NCI-H345 (cell line): ENCODE measurements around the gene GTSE1.

ENCODE experiments used
- DNase-seq: peaks from one replicate; lab custom pipeline; 2025; lab: John Stamatoyannopoulos, UW

Gene GTSE1

DNA sequence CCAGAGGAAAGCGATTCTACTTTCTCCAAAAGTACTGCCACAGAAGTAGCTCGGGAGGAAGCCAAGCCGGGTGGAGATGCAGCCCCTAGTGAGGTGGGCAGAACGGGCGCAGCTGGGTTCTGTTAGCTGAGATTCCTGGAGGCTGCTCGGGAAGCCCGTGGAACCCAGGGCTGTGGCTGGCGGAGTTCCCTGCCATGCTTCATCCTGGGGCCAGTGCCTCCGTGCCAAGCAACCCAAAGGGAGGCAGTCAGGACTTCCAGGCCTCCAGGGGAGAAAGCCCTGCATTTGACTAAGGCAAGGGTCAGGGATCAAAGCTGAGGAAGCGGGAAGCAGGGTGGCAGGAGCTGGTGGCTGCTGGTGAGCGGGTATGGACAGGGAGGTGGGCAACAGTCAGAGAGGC lies 32.1 kb downstream of the GTSE1 start:
- no peak for DNase-seq

DNA sequence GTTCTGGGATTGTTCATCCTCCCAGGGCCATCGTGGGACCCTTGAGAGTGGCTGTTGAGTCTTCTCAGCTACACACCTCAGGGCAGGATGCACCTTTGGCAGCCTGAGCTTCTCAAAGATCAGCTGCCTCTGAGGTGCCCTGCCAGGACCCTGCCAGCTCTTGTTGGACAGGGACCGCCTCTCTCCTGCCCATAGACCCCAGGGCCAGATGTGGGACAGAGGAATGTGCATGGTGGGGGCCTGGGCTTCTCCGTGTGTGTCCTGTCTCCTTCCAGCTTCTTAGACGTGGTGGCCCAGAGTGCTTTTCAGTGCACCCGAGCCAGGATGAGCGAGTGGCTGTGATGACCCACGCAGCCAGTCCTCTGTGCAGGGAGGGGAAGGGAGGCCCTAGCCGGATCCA lies 32.9 kb downstream of the GTSE1 start:
- DNase-seq, result no peak

DNA sequence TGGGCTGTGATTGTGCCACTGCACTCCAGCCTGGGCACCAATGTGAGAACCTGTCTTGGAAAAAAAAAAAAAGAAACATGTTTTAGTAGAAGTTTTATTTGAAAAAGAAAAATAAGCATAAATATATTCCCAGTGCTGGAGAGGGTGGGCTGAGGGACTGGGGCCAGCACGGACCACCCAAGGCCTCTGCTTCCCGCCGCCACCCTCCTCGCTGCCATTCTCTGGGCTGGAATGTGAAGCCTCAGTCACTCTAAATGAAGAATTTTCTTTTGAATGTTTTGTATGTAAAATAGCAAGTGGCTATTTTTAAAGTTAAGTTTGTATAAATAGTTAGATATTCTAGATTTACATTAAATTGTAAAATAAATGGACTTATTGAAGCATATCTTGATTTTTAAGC lies 33.8 kb downstream of the GTSE1 start:
- DNase-seq, result no peak

DNA sequence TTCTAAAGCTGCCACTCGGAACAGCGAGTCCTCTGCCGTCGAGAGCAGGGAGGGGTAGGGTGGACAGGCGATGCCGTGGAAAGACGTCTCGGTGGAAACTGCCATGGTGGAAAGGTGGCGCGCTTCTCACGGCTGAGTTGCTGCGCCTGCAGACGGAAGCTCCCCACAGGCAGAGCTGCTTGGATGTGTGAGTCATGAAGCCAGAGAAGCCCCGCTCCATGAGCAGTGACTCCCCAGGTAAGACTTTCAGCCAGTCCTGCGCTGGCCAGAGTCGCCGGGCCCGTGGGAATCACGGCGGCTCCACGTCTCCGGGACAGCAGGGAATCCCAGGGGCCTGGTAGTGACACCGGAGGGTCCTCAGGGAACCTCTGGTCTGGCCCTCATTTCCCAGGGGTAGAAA lies 34.8 kb downstream of the GTSE1 start:
- DNase-seq, result no peak

DNA sequence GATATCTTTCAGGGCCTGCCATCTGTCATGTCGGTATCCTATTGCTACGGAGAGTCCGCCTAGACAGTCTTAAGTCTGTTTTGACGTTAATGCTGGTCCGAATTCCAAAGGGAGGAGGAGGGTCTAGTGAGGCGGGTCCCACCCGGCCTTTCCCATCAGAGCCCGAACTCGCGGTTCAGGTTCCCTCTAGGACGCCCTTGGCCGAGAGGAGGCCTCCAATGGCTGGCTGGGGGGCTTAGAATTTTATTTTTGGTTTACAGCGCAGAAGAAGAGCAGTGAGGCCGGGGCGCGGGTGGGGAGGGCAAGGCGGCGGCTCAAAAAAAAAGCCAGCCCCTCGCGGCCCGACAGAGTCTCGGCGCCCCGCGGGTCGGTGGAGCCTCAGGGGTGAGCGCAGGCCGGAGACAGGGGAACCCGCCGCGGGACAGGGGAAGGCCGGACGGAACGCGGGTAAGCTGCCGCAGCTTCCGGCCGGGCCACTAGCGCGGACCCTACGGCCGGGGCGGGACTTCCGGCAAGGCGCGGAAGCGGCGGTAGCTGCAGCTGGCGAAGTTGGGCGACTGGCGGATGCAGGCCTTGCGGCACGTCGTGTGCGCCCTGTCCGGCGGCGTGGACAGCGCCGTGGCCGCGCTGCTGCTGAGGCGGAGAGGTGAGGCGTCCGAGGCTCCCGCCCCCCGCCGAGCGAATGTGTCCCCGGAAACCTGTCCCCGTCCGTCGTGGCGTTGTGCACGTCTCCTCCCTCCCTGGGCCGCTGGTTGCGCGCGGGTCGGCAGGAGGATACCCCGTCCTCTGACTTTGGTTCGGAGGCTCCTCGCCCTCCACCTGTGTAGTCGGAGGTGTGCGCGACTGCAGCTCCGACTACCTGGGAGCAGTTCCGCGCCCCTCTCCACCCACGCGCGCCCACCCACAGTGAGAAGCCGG lies 38.8 kb downstream of the GTSE1 start, which contains the start of gene TRMU:
Gene TRMU (plus strand): TSS at position 514 of the 918 bp plus-strand sequence. CDS start 51 bp downstream, at position 565.
- DNase-seq, result peak; percentile 69

DNA sequence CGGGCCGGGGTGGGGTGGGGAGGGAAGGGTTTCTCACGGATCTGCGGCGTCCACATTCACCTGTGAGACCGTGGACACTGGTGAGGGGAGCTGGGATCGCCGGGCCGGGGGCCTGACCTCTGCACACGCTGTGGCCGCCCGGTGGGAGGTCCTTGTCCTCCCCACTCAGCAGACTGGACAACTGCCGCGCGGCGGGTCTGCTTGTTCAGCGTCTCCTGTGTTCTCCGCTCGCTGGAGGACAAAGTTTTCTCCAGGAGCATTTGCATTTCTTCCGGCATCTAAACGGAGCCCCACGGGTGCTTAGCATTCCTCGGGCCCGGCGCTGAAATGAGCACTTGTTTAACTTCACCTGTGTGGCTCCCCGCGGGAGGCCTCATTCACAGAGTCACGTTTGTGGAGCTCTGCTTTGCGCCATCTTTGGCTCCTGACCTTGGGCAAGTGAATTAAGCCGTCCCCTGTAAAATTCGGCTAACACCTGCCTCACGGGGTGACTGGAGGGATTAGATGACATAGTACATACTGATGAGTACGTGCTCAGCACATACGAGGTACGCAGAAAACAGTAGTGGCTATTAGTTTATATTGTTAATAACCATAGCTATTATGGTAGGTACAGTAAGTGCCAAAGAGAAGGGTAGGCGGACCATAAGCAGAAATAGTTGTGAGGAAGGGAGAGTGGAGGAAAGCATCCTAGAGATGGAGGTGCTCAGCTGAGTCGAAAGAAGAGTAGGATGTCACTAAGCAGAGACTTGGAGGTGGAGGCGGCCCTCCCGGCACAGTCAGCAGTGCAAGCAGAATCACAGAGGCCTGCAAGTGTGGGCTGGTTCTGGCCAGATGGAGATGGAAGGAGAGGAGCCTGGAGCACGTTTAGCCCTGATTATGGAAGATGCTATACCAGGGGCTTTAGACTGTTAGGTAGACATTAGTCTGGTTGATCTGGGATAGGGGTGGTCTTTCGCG lies 39.7 kb downstream of the GTSE1 start:
- no peak for DNase-seq

DNA sequence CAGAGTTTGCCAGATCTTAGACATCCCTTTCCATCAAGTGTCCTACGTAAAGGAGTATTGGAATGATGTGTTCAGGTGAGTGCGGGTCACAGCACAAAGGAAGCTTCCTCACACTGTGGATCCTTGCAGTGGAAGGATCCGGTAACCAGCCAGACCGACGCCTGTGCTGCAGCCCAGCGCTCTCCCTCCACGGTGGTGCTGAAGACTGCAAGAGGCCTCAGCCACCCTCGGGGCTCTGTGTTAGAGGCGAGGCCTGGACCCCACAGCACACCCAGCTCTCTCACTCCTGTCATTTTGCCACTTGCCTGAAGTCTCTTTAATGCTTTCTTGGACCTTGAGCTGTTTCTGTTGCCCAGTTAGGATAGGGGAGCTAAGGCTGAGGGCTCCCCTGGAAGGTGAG lies 41.2 kb downstream of the GTSE1 start:
- DNase-seq, result no peak

DNA sequence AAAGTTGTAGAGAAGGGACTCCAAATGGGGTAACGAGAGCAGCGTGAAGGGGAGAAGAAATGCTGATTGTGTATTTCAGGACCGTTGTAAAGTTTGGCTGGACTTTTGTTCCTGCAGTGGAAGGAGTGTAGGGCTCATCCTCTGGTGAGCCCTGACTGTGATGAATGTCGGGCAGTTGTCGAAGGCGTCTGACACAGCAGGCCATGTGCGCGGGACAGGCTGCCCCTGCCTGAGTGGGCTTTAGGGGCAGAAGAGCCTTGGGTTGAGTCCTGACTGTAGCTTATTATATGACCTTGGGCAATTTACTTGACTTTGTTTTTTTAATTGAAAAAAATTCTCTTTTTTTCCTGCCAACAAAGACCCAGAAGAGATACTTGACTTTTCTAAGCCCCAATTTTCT lies 42.0 kb downstream of the GTSE1 start:
- no peak for DNase-seq

DNA sequence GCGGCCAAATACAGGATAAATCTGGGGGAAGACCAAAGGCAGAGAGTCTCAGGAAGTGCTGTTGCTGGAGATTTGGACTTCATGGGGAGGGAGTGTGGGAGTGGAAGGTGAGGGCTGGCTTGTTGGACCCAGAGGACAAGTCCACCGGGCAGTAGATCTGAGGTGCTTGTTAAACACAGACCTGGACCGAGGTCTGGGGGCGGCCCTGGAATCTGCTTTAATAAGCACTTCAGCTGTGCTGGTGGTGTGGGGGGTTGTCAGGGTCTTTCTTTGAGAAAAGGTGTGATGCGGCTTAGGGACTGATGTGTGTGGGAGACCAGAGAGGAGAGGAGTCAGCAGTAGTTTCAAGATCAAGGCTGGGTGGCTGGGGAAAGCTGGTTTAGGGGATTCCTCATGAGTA lies 43.3 kb downstream of the GTSE1 start:
- no peak for DNase-seq

DNA sequence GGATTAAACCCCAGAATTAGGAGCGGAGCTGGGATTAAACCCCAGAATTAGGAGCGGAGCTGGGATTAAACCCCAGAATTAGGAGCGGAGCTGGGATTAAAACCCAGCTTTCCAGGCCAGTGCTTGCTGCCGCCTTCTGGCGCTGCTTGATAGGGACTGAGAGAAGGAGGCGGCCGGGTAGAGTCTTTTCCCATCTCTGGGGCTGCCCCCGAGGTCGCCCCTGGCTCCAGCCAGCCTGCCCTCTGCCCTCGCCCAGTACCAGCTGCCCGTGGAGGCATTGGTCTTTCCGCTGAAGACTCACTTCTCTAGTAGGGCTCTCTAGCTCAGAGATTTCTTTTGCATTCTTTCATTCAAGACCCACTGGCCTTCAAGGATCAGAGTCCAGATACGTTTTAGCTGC lies 44.0 kb downstream of the GTSE1 start:
- no peak for DNase-seq

DNA sequence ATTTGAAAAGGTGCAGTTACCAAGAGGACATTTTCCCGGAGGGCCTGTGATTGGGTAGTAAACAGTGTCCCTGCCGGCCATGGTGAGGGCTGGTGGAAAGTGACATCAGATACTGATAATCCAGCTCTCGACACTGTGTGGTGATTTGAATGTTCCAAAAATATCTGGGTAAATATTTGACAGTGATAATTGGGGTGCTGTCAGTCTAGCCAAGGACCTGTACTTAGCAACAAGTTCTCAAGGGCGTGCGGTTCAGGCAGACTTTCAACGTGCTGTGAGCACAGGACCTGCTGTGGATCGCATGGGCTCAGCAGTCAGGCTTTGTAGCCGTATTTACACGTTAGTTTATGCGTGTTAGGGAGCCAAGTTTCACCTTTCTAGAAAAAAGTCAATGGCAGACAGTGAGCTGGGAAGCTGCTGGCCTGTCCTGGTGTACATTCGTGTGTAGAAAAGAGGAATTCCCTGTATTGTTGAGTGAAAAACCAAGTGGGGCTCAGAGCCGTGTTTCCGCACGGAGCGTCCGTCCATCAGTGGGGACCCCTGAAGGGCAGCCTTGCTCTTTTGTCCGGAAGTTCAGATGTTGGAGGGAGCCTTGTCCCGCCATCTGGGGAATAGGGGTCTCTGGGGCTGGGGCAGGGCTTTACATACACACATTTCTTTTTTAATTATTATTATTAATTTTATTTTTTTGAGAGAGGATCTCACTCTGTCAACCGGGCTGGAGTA lies 50.2 kb downstream of the GTSE1 start:
- DNase-seq, result no peak

DNA sequence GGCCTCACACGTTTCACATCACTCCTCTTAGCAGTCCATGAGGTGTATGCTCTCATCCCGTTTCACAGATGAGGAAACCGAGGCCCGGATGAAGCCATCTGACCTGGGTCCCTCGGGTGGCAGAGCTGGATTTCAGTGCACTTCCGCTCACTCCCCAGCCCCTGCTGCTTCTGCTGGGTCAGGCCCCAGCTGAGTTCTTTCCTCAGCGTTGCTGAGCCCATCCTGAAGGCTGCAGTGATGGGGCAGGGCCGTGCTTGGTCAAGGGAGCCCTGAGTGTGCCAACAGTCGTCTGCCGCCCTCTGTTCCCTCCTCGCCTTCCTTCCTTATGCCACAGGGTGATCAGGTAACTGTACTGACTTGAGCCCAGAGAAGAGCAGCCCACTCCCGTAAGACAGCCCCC lies 51.0 kb downstream of the GTSE1 start:
- DNase-seq, result no peak

DNA sequence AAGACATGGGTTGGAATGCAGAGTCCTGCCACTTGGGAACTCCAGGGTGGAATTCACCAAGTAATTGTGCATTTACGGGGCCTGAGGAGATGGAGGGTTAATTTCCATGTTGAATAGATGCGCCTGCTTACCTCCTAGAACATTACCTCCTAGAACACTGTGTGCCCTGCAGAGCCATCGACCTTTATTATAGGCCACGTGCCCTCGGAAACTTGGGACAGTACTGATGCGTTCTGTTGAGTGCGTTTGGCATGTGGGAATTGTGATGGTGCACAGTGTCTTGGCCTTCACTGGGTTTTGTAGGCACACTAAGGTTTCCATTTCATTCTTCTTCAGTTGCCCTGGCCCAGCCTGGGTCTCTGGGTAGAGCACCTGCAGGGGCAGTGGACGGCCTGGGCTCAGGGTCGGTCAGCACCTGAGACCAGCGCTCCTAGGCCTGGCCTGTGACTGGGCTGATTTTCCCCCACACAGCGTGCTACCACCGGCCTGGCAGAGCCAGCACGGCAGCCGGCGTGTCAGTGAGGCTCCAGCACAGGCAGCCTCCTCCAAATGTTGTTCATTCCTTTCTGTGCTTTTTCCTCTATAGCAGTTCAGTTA lies 51.5 kb downstream of the GTSE1 start:
- DNase-seq, result no peak

DNA sequence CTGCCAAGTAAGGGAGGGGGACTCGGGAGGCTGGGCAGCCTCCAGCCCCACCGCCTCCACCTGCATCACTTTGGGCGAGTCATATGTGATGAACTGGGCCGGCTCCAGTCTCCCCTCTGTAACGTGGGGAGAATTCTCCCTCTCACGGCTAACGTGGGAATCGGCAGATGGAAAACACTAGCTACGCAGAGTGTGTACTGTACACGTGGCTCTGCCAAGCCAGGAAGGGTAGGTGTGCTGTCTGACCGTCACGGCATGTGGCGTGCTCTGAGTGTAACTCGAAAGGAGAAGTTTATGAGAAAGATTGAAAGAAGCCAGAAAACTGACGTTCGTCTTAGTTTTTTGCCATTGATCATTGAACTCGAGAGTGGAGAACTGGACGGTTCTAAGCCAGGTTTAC lies 52.6 kb downstream of the GTSE1 start:
- no peak for DNase-seq

DNA sequence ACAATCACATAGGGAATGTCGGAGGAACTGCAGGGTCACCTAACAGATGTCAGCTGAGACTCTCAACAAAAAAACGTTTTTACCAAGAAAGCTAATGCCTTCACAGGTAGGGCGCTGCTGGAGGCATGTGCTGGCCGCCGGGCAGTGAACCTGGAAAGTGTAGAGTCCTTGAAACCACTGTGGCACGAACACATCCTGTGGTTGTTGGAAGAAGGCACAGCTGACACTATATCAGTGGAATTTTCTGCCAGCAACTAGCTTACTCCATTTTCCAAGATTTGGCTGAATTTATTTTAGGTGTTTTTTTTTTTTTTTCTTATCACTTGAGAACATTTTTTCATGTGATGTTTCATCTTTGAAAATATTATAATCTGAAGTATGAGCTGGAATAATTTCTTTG lies 53.0 kb downstream of the GTSE1 start:
- DNase-seq, result no peak

DNA sequence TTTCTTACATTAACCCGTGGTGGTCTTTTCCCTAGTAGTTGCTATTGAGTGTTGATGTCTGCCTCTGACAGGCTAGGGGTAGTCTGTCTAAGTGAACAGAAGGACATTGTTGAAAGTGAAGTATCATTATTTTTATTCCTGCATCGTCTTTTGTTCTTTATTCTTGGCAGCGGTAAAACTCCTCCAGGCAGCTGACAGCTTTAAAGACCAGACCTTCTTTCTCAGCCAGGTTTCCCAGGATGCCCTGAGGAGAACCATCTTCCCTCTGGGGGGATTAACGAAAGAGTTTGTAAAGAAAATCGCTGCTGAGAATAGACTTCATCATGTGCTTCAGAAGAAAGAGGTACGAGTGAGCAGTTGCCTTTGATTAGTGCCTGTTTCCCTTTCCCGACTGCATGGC lies 53.5 kb downstream of the GTSE1 start:
- DNase-seq, result no peak

DNA sequence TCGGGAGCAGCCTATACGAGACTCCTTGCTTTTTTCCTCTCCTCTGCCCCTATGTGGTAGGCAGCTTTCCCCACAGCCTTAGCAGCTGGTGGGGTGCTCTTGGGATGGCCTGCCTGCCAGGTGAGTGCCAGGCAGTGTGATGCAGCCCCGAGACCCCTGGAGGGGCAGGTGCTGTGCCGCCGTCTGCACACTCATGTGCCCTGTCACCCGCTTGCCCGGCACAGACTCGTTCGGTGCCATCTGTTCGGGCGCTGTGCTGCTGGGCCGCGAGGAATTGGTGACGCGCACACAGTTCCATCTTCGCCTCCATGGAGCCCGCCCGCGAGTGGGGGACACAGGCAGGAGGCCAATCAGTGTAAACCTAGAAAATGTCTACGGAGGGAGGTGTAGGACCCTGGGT lies 54.0 kb downstream of the GTSE1 start:
- no peak for DNase-seq

DNA sequence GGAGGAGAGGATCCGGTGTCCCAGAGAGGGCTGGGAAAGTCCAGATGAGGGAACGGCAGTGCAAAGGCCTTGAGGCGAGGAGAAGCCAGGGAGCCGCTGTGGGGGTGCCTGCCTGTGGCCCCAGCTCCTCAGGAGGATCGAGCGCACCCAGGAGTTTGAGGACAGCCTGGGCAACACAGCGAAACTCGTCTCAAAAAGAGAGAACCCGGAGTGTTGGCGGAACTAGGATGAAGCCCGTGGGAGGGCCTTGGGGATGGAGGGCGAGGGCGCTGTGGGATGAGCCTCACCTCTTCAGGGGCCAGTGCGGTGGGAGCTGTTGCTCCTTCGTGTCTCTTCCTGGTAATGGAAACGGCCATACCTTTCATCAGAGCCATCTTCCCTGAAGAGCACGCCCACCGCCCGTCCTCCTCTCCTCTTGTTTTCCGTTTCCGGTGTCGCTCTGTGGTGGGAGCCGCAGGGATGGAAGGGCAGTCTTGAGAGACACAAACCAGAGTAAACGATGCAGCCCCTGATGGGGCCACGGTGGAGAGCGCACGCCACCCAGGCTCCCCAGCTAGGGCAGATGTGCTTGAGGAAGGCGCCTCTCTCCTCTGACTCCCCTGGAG lies 54.6 kb downstream of the GTSE1 start:
- DNase-seq, result no peak

DNA sequence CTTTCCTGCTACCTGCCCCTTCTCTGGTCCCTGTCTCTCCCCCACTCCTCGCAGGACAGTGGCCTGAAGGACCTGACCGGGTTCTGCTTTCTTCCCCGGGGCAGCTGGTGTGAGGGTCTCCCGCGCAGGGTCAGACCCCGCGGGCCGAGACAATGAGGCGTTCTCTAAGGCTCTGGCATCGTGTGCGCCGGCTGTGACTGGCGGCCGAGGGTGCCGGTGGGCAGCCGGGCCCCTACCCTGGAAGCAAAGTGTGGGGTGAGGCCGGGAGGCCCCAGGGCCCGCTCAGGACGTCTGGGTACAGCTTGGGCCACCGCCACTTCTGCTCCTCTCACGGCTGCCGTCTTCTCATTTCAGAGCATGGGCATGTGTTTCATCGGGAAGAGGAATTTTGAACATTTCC lies 55.1 kb downstream of the GTSE1 start:
- DNase-seq, result no peak

DNA sequence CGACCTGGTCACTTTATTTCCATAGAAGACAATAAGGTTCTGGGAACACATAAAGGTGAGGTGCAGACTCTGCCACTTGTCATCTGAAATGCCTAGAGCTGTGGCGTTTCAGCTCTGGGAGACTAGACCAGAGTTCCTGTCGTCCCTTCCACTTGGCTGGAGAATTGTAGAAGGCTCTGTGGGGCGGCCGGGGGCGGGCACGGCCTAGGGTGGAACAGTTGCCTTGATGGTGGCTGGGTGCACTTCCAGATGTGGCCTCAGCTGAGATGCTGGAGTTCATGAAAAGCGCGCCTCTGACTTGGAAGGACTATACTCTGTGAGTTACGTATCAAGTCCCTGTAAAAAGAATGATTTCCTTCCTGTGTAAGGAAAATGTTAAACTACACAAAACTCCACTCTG lies 55.6 kb downstream of the GTSE1 start:
- DNase-seq, result no peak

DNA sequence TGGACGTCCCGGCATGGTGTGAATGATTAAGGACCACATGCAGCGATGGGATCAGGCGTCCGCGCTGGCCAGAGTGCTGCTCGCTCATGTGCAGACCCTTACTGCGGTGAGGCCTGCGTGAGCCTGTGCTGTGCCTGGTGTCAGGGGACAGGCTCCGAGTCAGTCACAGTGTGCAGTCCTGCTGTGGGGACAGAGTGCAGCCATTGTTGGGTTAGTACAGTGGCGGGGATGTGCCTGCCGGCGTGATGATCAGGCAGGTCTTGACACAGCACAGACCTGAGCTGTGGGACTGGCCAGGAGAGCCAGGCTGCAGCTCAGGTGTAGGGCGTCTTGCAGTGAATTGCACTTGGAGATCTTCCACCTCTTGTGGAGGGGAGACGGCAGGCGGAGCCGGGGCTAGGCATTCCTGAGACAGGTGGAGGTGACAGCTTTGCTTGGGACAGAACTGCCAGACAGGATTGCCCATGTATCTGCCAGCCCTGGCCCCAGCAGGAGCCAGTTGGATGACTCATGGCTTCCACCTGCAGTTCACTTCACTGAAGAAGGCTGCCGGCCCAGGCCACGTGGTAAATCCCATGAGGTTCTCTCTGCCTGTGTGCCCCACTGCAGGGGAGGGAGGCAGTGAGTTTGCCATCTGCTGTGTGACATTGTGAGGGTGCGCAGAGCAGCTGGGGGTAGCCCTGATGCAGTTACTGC lies 56.2 kb downstream of the GTSE1 start:
- peak; percentile 78 for DNase-seq
